SU-DHL-6 (cell line): ENCODE data around the gene OBSL1.

Experiments
- H2AFZ ChIP-seq: fragments of 200-600 bp; sonication (generic); 2 replicates; pipeline ENCODE4 v1.6.1; 2014; ENCODE audit warnings: low read depth, mild to moderate bottlenecking, moderate library complexity, mixed read lengths, antibody characterized with exemption, low read length; ENCODE audit not compliant: severe bottlenecking
- H3F3A ChIP-seq: fragments of 200-600 bp; shearing (Covaris generic); 2 replicates; pipeline ENCODE4 v1.6.0; 2016; ENCODE audit warnings: antibody characterized with exemption, mild to moderate bottlenecking; ENCODE audit not compliant: insufficient read depth
- H3K27ac ChIP-seq: fragments of 200-600 bp; sonication (generic); 2 replicates; pipeline ENCODE4 v1.5.1; 2016; ENCODE audit warnings: low read depth, mild to moderate bottlenecking, low read length, moderate library complexity, mixed read lengths
- H3K27me3 ChIP-seq: fragments of 200-600 bp; sonication (generic), shearing (Covaris generic); 2 replicates; pipeline ENCODE4 v1.6.0; 2014; ENCODE audit warnings: mild to moderate bottlenecking, low read length
- H3K36me3 ChIP-seq: fragments of 200-600 bp; sonication (generic); 2 replicates; pipeline ENCODE4 v1.6.1; 2014; ENCODE audit warnings: mild to moderate bottlenecking, low read length, mixed read lengths
- H3K4me2 ChIP-seq: fragments of 300-600, 200-600 bp; shearing (Covaris generic), sonication (generic); 2 replicates; pipeline ENCODE4 v1.6.0; 2014; ENCODE audit warnings: low read length, low read depth, mild to moderate bottlenecking; ENCODE audit not compliant: poor library complexity, severe bottlenecking
- H3K4me3 ChIP-seq: fragments of 200-600 bp; sonication (generic); 2 replicates; pipeline ENCODE4 v1.5.1; 2014; ENCODE audit warnings: antibody characterized with exemption, low read length, mild to moderate bottlenecking, mixed read lengths; ENCODE audit not compliant: insufficient read depth, poor library complexity, severe bottlenecking
- H3K79me2 ChIP-seq: fragments of 200-600 bp; sonication (generic); 2 replicates; pipeline ENCODE4 v1.6.1; 2014; ENCODE audit warnings: mild to moderate bottlenecking, low read length, moderate library complexity; ENCODE audit not compliant: insufficient read depth
- H3K9ac ChIP-seq: fragments of 200-600 bp; sonication (generic); 2 replicates; pipeline ENCODE4 v1.7.0; 2014; ENCODE audit warnings: mild to moderate bottlenecking, low read length
- H3K9me2 ChIP-seq: fragments of 200-600 bp; sonication (generic); replicated peaks from 2 replicates; pipeline ENCODE4 v1.6.1; 2014; ENCODE audit warnings: low read length; ENCODE audit not compliant: insufficient read depth
- H3K9me3 ChIP-seq: fragments of 200-600 bp; sonication (generic); 2 replicates; pipeline ENCODE4 v1.6.1; 2014; ENCODE audit warnings: low read length, mixed read lengths; ENCODE audit not compliant: insufficient read depth
- H4K20me1 ChIP-seq: fragments of 200-600 bp; sonication (generic); 2 replicates; pipeline ENCODE4 v1.6.1; 2014; ENCODE audit warnings: low read depth, mild to moderate bottlenecking, antibody characterized with exemption, low read length, moderate library complexity, mixed read lengths
- EZH2phosphoT487 ChIP-seq: fragments of 200-600 bp; sonication (generic), shearing (Covaris generic); conservative IDR thresholded peaks from 2 replicates; pipeline ENCODE4 v1.6.1; 2018; ENCODE audit warnings: mild to moderate bottlenecking, antibody characterized with exemption, low read length, moderate library complexity, mixed read lengths
- TF ChIP-seq, protein P1 (sequence below): fragments of 200-600 bp; sonication (generic); IDR thresholded peaks from one replicate; pipeline ENCODE4 v1.5.1; 2017; ENCODE audit warnings: antibody characterized with exemption, mild to moderate bottlenecking, low read length, moderate library complexity; ENCODE audit not compliant: insufficient read depth, poor library complexity, severe bottlenecking

The OBSL1 gene

DNA sequence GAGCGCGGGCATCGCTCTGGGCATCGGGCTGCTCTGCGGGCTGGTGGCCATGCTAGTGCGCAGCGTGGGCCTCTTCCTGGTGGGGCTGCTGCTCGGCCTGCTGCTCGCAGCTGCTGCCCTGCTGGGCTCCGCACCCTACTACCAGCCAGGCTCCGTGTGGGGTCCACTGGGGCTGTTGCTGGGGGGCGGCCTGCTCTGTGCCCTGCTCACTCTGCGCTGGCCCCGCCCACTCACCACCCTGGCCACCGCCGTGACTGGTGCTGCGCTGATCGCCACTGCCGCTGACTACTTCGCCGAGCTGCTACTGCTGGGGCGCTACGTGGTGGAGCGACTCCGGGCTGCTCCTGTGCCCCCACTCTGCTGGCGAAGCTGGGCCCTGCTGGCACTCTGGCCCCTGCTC, 23.7 kb downstream of the OBSL1 start:
- H4K20me1 ChIP-seq, result no peaks in the 10 kb centered on the region
- TF ChIP-seq, protein P1, sequence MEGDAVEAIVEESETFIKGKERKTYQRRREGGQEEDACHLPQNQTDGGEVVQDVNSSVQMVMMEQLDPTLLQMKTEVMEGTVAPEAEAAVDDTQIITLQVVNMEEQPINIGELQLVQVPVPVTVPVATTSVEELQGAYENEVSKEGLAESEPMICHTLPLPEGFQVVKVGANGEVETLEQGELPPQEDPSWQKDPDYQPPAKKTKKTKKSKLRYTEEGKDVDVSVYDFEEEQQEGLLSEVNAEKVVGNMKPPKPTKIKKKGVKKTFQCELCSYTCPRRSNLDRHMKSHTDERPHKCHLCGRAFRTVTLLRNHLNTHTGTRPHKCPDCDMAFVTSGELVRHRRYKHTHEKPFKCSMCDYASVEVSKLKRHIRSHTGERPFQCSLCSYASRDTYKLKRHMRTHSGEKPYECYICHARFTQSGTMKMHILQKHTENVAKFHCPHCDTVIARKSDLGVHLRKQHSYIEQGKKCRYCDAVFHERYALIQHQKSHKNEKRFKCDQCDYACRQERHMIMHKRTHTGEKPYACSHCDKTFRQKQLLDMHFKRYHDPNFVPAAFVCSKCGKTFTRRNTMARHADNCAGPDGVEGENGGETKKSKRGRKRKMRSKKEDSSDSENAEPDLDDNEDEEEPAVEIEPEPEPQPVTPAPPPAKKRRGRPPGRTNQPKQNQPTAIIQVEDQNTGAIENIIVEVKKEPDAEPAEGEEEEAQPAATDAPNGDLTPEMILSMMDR, result no peak
- TF ChIP-seq EZH2phosphoT487, result no peak
- H2AFZ ChIP-seq, result no peak overlapping the region
- no peak overlapping the region for H3K4me3 ChIP-seq
- no peak overlapping the region for H3K9ac ChIP-seq
- no peaks in the 10 kb centered on the region for H3K9me2 ChIP-seq
- no peaks in the 10 kb centered on the region for H3K27me3 ChIP-seq
- H3K36me3 ChIP-seq, result no peaks in the 10 kb centered on the region
- H3K79me2 ChIP-seq, result no peaks in the 10 kb centered on the region
- H3K4me2 ChIP-seq, result no peak overlapping the region
- H3K9me3 ChIP-seq, result no peaks in the 10 kb centered on the region
- no peak overlapping the region for H3K27ac ChIP-seq
- H3F3A ChIP-seq, result peaks cover 2% of the 10 kb centered on the region

DNA sequence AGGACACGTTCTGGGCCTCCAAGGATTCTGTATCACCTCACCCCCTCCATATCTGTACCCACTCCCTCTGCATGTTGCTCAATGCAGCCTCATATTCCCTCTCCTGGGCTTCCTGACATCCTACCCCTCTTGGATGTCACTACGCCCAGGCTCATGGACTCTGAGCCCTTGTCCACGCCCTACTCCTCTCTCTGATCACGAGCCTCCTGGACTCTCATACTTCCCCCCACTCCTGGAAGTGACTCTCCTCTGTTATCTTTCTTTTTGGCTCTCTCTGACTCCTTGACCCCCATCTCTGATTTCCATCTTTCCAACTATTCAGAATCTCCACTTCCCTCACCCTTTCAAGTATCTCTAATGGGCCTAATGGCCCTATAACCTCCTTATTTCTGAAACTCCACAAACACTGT, 25.4 kb downstream of the OBSL1 start:
- no peaks in the 10 kb centered on the region for H3K27me3 ChIP-seq
- H3K9me2 ChIP-seq, result no peaks in the 10 kb centered on the region
- H2AFZ ChIP-seq, result no peak overlapping the region
- TF ChIP-seq EZH2phosphoT487, result no peak
- TF ChIP-seq, protein P1, result no peak
- peaks cover 7% of the 10 kb centered on the region for H3F3A ChIP-seq
- no peak overlapping the region for H3K4me2 ChIP-seq
- H3K27ac ChIP-seq, result no peak overlapping the region
- no peaks in the 10 kb centered on the region for H3K36me3 ChIP-seq
- H3K4me3 ChIP-seq, result no peak overlapping the region
- H4K20me1 ChIP-seq, result no peaks in the 10 kb centered on the region
- H3K9me3 ChIP-seq, result no peaks in the 10 kb centered on the region
- no peaks in the 10 kb centered on the region for H3K79me2 ChIP-seq
- no peak overlapping the region for H3K9ac ChIP-seq

DNA sequence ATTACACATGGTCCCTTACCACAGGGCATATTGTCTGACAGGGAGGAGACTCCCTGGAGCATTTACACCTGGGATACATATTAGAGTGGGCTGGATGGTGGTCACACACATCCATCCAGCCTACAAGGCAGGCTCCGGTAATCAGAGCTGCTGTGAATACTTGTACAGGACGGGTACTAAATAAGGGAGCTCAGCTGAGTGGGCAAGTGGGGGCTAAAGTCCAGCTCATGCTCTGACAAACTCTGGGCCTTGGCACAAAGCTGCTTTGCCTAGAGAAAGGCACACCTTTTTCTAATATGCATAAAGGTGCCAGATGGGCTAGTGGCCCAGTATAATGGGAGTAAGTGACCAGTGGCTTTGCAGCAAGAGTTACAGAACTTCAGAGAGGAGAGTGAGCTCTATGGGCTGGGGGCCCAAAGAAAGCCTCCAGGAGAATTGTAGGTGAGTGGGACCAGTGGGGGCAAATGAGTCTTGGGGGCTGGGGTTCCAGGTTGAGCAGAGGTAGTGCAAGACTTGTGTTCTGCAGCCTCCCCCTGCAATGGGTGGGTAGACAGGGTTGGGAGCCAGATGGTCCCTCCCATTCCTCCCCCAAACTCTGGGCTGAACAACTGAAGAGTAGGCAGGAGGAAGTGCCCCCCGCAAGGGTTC, 25.9 kb downstream of the OBSL1 start:
- no peak overlapping the region for H3K27ac ChIP-seq
- TF ChIP-seq, protein P1, result no peak
- no peak for TF ChIP-seq EZH2phosphoT487
- H3K27me3 ChIP-seq, result no peaks in the 10 kb centered on the region
- no peak overlapping the region for H3K4me2 ChIP-seq
- H4K20me1 ChIP-seq, result no peaks in the 10 kb centered on the region
- H3K9me3 ChIP-seq, result no peaks in the 10 kb centered on the region
- peaks cover 7% of the 10 kb centered on the region for H3F3A ChIP-seq
- H3K36me3 ChIP-seq, result no peaks in the 10 kb centered on the region
- H3K9ac ChIP-seq, result no peak overlapping the region
- H3K79me2 ChIP-seq, result no peaks in the 10 kb centered on the region
- no peak overlapping the region for H3K4me3 ChIP-seq
- H3K9me2 ChIP-seq, result no peaks in the 10 kb centered on the region
- H2AFZ ChIP-seq, result no peak overlapping the region
